ENCODE measurements around the gene UGT1A8. TPM values are rescaled to one million over a fixed set of nuclear protein-coding genes. Genes with fewer than 3 reads are reported as not detected.

Gene UGT1A8
- total RNA-seq, 2 experiments from 2014 or later: not detected

DNA sequence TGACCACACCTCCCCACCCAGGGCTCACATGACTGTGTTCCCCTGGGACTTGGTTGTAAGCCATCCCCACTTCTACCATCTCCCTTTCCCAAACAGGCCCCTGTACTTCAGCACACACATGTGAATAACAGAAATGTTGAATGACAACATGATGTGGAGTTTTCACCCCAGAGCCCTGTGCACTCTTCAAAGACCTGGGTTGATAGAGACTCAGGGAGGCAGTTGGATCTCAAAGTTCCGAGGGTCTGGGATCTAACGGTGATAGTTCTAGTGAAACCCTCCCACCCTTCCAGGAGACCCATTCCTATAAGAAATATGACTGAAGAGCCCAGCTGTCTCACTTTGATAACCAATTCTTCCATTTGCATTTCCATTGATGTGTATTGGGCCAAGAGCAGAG, 160.6 kb downstream of the UGT1A8 start, which contains the start of gene MROH2A:
Gene MROH2A (plus strand): TSS at position 301 of the 400 bp plus-strand sequence. CDS start 1,029 bp downstream, outside the sequence.
- Histone ChIP-seq H3K9me3 (ENCODE audit: low read length) (no peaks in the 10 kb centered on the region), H3K4me1 (ENCODE audit: insufficient read depth, low read length, poor library complexity, severe bottlenecking) (no peaks in the 10 kb centered on the region), H4K20me1 (ENCODE audit: insufficient read depth, low read length) (no peaks in the 10 kb centered on the region), H2AFZ (ENCODE audit: low read length) (no peak within 1 kb of the TSS), H3K79me2 (ENCODE audit: insufficient read depth, low read depth, low read length) (no peaks in the 10 kb centered on the region), H3K36me3 (ENCODE audit: insufficient read depth, low read length) (no peaks in the 10 kb centered on the region), H3K4me2 (ENCODE audit: low read length) (no peak within 1 kb of the TSS), H3K9me2 (ENCODE audit: insufficient read depth, low read length) (no peaks in the 10 kb centered on the region), H3K27ac (ENCODE audit: low read depth, low read length, poor library complexity, severe bottlenecking) (no peak within 1 kb of the TSS), H3K4me3 (ENCODE audit: low read depth, low read length, poor library complexity, severe bottlenecking) (no peak within 1 kb of the TSS)
- intact Hi-C loops (cut with micrococcal nuclease; ENCODE audit: unreplicated experiment): no loop called here
- ChIA-PET POLR2A (no interaction called here), CTCF (ENCODE audit: unreplicated experiment) (no interaction called here)
- TF ChIP-seq EZH2phosphoT487 (IDR thresholded peaks at IDR 0.05; ENCODE audit: borderline replicate concordance, low read depth, low read length) (no peak), CTCF (conservative IDR thresholded peaks at IDR 0.05; ENCODE audit: low read length) (no peak)
- BruUV-seq (replicated peaks): no TSS peak
- DNase-seq (ENCODE audit: low spot score): no peak

DNA sequence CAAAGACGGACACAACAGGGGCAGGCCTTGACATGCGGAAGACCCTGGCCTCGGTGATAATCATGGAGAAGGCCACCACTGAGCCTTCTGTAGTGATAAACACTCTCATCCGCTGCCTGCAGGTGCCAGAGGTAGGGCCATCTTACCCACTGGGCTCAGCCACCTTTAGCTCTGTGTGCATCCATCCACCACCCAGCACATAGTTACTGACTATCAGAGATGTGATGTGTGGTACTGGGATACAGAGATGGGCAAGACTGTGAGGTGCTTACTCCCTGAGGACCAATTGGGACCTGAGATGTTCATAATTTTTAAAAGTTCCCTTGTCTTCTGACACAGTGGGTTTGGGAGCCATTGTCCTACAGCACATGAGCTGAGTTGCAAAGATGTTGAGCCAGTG, 162.3 kb downstream of the UGT1A8 start:
- Histone ChIP-seq H3K36me3 (ENCODE audit: insufficient read depth, low read length) (no peaks in the 10 kb centered on the region), H3K9me2 (ENCODE audit: insufficient read depth, low read length) (no peaks in the 10 kb centered on the region), H3K4me2 (ENCODE audit: low read length) (no peak overlapping the region), H3K9me3 (ENCODE audit: low read length) (no peaks in the 10 kb centered on the region), H4K20me1 (ENCODE audit: insufficient read depth, low read length) (no peaks in the 10 kb centered on the region), H3K79me2 (ENCODE audit: insufficient read depth, low read depth, low read length) (no peaks in the 10 kb centered on the region), H3K4me1 (ENCODE audit: insufficient read depth, low read length, poor library complexity, severe bottlenecking) (no peaks in the 10 kb centered on the region), H3K27ac (ENCODE audit: low read depth, low read length, poor library complexity, severe bottlenecking) (no peak overlapping the region), H2AFZ (ENCODE audit: low read length) (no peak overlapping the region), H3K4me3 (ENCODE audit: low read depth, low read length, poor library complexity, severe bottlenecking) (no peak overlapping the region)
- ChIA-PET CTCF (ENCODE audit: unreplicated experiment) (no interaction called here), POLR2A (interaction anchor here (1.0 kb wide), 1 partner anchor 125 kb away, joined by 4 read pairs; no protein-coding TSS in a partner anchor)
- no TSS peak for BruUV-seq (replicated peaks)
- DNase-seq (ENCODE audit: low spot score): no peak
- intact Hi-C loops (cut with micrococcal nuclease; ENCODE audit: unreplicated experiment): no loop called here
- no peak for TF ChIP-seq CTCF (conservative IDR thresholded peaks at IDR 0.05; ENCODE audit: low read length)
- TF ChIP-seq EZH2phosphoT487 (IDR thresholded peaks at IDR 0.05; ENCODE audit: borderline replicate concordance, low read depth, low read length): no peak

DNA sequence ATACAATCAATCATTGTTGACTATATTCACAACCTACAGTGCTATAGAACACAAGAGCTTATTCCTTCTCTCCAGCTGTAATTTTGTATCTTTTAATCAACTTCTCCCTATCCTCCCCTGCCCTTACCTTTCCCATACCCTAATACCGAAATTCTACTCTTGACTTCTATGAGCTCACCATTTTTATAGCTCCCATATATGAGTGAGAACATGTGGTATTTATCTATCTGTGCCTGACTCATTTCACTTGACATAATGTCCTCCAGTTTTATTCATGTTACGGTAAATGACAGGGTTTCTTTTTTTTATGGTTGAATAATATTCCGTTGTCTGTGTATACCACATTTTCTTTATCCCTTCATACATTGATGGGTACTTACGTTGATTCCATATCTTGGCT, 163.3 kb downstream of the UGT1A8 start:
- no peaks in the 10 kb centered on the region for H3K36me3 ChIP-seq (ENCODE audit: insufficient read depth, low read length)
- DNase-seq (ENCODE audit: low spot score): no peak
- TF ChIP-seq CTCF (conservative IDR thresholded peaks at IDR 0.05; ENCODE audit: low read length) (no peak), EZH2phosphoT487 (IDR thresholded peaks at IDR 0.05; ENCODE audit: borderline replicate concordance, low read depth, low read length) (no peak)
- CTCF ChIA-PET (ENCODE audit: unreplicated experiment): no interaction called here
- no peaks in the 10 kb centered on the region for H3K4me1 ChIP-seq (ENCODE audit: insufficient read depth, low read length, poor library complexity, severe bottlenecking)
- H4K20me1 ChIP-seq (ENCODE audit: insufficient read depth, low read length): no peaks in the 10 kb centered on the region
- no peak overlapping the region for H3K27ac ChIP-seq (ENCODE audit: low read depth, low read length, poor library complexity, severe bottlenecking)
- no peak overlapping the region for H2AFZ ChIP-seq (ENCODE audit: low read length)
- no peak overlapping the region for H3K4me2 ChIP-seq (ENCODE audit: low read length)
- H3K9me3 ChIP-seq (ENCODE audit: low read length): no peaks in the 10 kb centered on the region
- no peaks in the 10 kb centered on the region for H3K9me2 ChIP-seq (ENCODE audit: insufficient read depth, low read length)
- no peaks in the 10 kb centered on the region for H3K79me2 ChIP-seq (ENCODE audit: insufficient read depth, low read depth, low read length)
- POLR2A ChIA-PET: interaction anchor here (1.0 to 1.3 kb wide), 2 partner anchors 10 to 126 kb away, joined by 4 read pairs; no protein-coding TSS in a partner anchor
- intact Hi-C loops (cut with micrococcal nuclease; ENCODE audit: unreplicated experiment): no loop called here
- no TSS peak for BruUV-seq (replicated peaks)
- no peak overlapping the region for H3K4me3 ChIP-seq (ENCODE audit: low read depth, low read length, poor library complexity, severe bottlenecking)

Measured in OCI-LY7 (cell line).